NOMO-1 (cell line): ENCODE results near the gene NCF2.

ENCODE experiments used
- DNase-seq, 2 experiments: peaks; one replicate each; lab custom pipeline; 2025; ENCODE audit not compliant: unreplicated experiment in 2 of 2; lab: John Stamatoyannopoulos, UW

Gene NCF2

GRCh38 chr1:183586455-183586854 is 3.8 kb downstream of the NCF2 start:
- DNase-seq, result no peak

- peak in 1 of 2 experiments; percentile 24 for DNase-seq
Measured at GRCh38 chr1:183585038-183585437, 5.2 kb downstream of the NCF2 start.

GRCh38 chr1:183584147-183584546 is 6.1 kb downstream of the NCF2 start:
- no peak for DNase-seq

GRCh38 chr1:183583466-183583865 is 6.8 kb downstream of the NCF2 start:
- peak; percentile 82 to 93 for DNase-seq

GRCh38 chr1:183582021-183582713 is 8.1 kb downstream of the NCF2 start:
- DNase-seq, result no peak

GRCh38 chr1:183580281-183580682 is 10.0 kb downstream of the NCF2 start:
- DNase-seq, result peak; percentile 88 to 96

- DNase-seq, result no peak
Measured at GRCh38 chr1:183578856-183579255, 11.4 kb downstream of the NCF2 start.

- peak; percentile 8 to 25 for DNase-seq
Measured at GRCh38 chr1:183577897-183578465, 12.3 kb downstream of the NCF2 start.

- DNase-seq, result no peak
Measured at GRCh38 chr1:183576537-183576936, 13.7 kb downstream of the NCF2 start.

- no peak for DNase-seq
Measured at GRCh38 chr1:183575606-183576005, 14.7 kb downstream of the NCF2 start.

- DNase-seq, result no peak
Measured at GRCh38 chr1:183572721-183573120, 17.5 kb downstream of the NCF2 start.

- no peak for DNase-seq
Measured at GRCh38 chr1:183571678-183572268, 18.5 kb downstream of the NCF2 start.

- DNase-seq, result no peak
Measured at GRCh38 chr1:183570451-183570850, 19.8 kb downstream of the NCF2 start.

- no peak for DNase-seq
Measured at GRCh38 chr1:183569801-183570200, 20.5 kb downstream of the NCF2 start.

GRCh38 chr1:183569141-183569540 is 21.1 kb downstream of the NCF2 start:
- no peak for DNase-seq

GRCh38 chr1:183568176-183569021 is 21.9 kb downstream of the NCF2 start:
- DNase-seq, result peak in 1 of 2 experiments; percentile 52

- no peak for DNase-seq
Measured at GRCh38 chr1:183567584-183567983, 22.7 kb downstream of the NCF2 start.

- no peak for DNase-seq
Measured at GRCh38 chr1:183566026-183566425, 24.2 kb downstream of the NCF2 start.

- DNase-seq, result no peak
Measured at GRCh38 chr1:183565261-183565660, 25.0 kb downstream of the NCF2 start.

GRCh38 chr1:183562701-183563100 is 27.6 kb downstream of the NCF2 start:
- no peak for DNase-seq

- DNase-seq, result no peak
Measured at GRCh38 chr1:183559061-183559460, 31.2 kb downstream of the NCF2 start.
